Fibroblast of the aortic adventitia (primary cell): ENCODE data around the gene PLCL1. TPM values are rescaled to one million over a fixed set of nuclear protein-coding genes. Genes with fewer than 3 reads are reported as not detected.

Source experiments
- DNase-seq: peaks from one replicate; pipeline ENCODE4 v3.0.0-alpha.2; 2010; ENCODE audit warnings: low read depth
- H3K4me3 ChIP-seq: 2 replicates; pipeline ENCODE4 v1.5.1; 2011; ENCODE audit warnings: low read depth, mild to moderate bottlenecking, control low read depth, low read length, moderate library complexity
- total RNA-seq: library from RNA; depleted of rRNA; stranded (reverse); fragments of >200 nt; gene quantifications from 2 replicates; pipeline ENCODE4 v1.2.3, GENCODE V29; 2012; ENCODE audit warnings: low replicate concordance
- TF ChIP-seq, protein P1 (sequence below): IDR thresholded peaks from 2 replicates; pipeline ENCODE4 v1.5.1; 2011; ENCODE audit warnings: mild to moderate bottlenecking, low read length, control low read depth, inconsistent platforms; ENCODE audit not compliant: insufficient read depth

Gene PLCL1
- total RNA-seq, 1 donor: 17.7 TPM

- H3K4me3 ChIP-seq: no peak overlapping the region
- TF ChIP-seq, protein P1, sequence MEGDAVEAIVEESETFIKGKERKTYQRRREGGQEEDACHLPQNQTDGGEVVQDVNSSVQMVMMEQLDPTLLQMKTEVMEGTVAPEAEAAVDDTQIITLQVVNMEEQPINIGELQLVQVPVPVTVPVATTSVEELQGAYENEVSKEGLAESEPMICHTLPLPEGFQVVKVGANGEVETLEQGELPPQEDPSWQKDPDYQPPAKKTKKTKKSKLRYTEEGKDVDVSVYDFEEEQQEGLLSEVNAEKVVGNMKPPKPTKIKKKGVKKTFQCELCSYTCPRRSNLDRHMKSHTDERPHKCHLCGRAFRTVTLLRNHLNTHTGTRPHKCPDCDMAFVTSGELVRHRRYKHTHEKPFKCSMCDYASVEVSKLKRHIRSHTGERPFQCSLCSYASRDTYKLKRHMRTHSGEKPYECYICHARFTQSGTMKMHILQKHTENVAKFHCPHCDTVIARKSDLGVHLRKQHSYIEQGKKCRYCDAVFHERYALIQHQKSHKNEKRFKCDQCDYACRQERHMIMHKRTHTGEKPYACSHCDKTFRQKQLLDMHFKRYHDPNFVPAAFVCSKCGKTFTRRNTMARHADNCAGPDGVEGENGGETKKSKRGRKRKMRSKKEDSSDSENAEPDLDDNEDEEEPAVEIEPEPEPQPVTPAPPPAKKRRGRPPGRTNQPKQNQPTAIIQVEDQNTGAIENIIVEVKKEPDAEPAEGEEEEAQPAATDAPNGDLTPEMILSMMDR: no peak
- no peak for DNase-seq
Observed at GRCh38 chr2:197990356-197990755, 186.0 kb downstream of the PLCL1 start.

- no peak for DNase-seq
- TF ChIP-seq, protein P1: no peak
- no peak overlapping the region for H3K4me3 ChIP-seq
Observed at GRCh38 chr2:197992482-197993133, 188.2 kb downstream of the PLCL1 start.

- DNase-seq: no peak
- TF ChIP-seq, protein P1: no peak
- H3K4me3 ChIP-seq: no peak overlapping the region
Observed at GRCh38 chr2:197993363-197993762, 189.0 kb downstream of the PLCL1 start.

GRCh38 chr2:197993830-197994229 lies 189.4 kb downstream of the PLCL1 start:
- H3K4me3 ChIP-seq: no peak overlapping the region
- peak; percentile 17 for DNase-seq
- TF ChIP-seq, protein P1: no peak

DNA sequence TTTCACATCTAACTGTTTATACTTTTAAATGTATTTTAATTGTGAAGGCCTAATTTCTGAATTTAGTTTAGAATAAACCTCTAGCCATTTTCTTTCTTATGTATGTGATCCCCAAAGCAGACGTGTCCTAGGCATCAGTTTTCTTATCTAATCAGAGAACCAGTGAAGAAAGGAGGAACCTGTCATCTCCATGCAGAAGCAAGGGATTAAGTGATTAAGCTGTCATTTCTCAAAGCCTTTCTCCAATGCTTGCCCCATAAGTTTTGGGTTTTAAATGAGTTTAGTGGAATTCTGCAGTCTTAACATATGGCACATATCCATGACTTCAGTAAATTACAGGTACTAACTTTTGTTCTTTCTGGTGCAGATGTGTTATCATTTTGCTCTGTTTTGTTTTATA lies 190.4 kb downstream of the PLCL1 start:
- TF ChIP-seq, protein P1: no peak
- DNase-seq: no peak
- H3K4me3 ChIP-seq: no peak overlapping the region

- H3K4me3 ChIP-seq: no peak overlapping the region
- no peak for DNase-seq
- TF ChIP-seq, protein P1: no peak
Observed at GRCh38 chr2:197996583-197996982, 192.2 kb downstream of the PLCL1 start.

- DNase-seq: no peak
- TF ChIP-seq, protein P1: no peak
- H3K4me3 ChIP-seq: no peak overlapping the region
Observed at GRCh38 chr2:197997083-197997541, 192.7 kb downstream of the PLCL1 start.
